Transverse colon (tissue), 4 donors: ENCODE results near the gene TXNDC11. TPM values are rescaled to one million over a fixed set of nuclear protein-coding genes. Genes with fewer than 3 reads are reported as not detected.
A peak's percentile ranks its signal among the peaks of the same experiment; 100 is the strongest.

Source experiments
- DNase-seq: peaks from one replicate; pipeline ENCODE4 v3.0.0-alpha.2; 2019
- H3K27ac ChIP-seq, 4 donors: fragments of 200-600 bp; sonication (generic); 2 replicates each; pipeline ENCODE4 v1.5.1; 2016 to 2018; ENCODE audit warnings: inconsistent platforms in 4 of 4
- H3K27me3 ChIP-seq: fragments of 200-600 bp; sonication (generic); 2 replicates; pipeline ENCODE4 v1.5.1; 2017; ENCODE audit warnings: inconsistent platforms
- H3K36me3 ChIP-seq, 4 donors: fragments of 200-600 bp; sonication (generic); 2 replicates each; pipeline ENCODE4 v1.5.1; 2017 to 2019; ENCODE audit warnings: inconsistent platforms in 4 of 4
- H3K4me1 ChIP-seq, 4 donors: fragments of 200-600 bp; sonication (generic); 2 replicates each; pipeline ENCODE4 v1.5.1; 2017 to 2020; ENCODE audit warnings: inconsistent platforms in 4 of 4
- H3K4me3 ChIP-seq, 4 donors: fragments of 200-600 bp; sonication (generic); 1 replicate in 1 of 4; 2 replicates in 3 of 4; pipeline versions ENCODE4 v1.5.1 to v1.6.1; 2017 to 2019; ENCODE audit warnings: inconsistent platforms in 4 of 4
- H3K9me3 ChIP-seq, 2 donors: fragments of 200-600 bp; sonication (generic); 2 replicates each; pipeline ENCODE4 v1.5.1; 2017 to 2019; ENCODE audit warnings: inconsistent platforms in 2 of 2
- CTCF ChIP-seq, 5 experiments: fragments of 200-600 bp in 3 of 5; fragments of 450-650 bp in 2 of 5; sonication (generic) in 3 of 5; IDR thresholded peaks; 1 replicate in 2 of 5; 2 replicates in 3 of 5; pipeline ENCODE4 v1.5.1; 2016 to 2017; ENCODE audit warnings: antibody characterized with exemption in 5 of 5, inconsistent platforms in 3 of 5, mild to moderate bottlenecking in 2 of 5, moderate library complexity in 1 of 5
- EP300 ChIP-seq: sonication (generic); formaldehyde crosslinking; IDR thresholded peaks from one replicate; pipeline ENCODE4 v1.6.1; 2017; ENCODE audit warnings: antibody characterized with exemption, low read depth
- POLR2A ChIP-seq: fragments of 450-650 bp; IDR thresholded peaks from one replicate; pipeline ENCODE4 v1.6.1; 2016; ENCODE audit warnings: antibody characterized with exemption, mild to moderate bottlenecking, moderate library complexity
- POLR2AphosphoS5 ChIP-seq, 3 donors: sonication (generic); formaldehyde crosslinking; IDR thresholded peaks; one replicate each; pipeline ENCODE4 v1.6.1; 2016; ENCODE audit warnings: antibody characterized with exemption in 3 of 3
- WGBS, 2 donors: methylation state at CpG; one replicate each; pipeline ENCODE4 v1.1.5; 2018; ENCODE audit warnings: low coverage in 1 of 2; 5-methylcytosine and 5-hydroxymethylcytosine counted together
- in situ Hi-C, 4 donors: fragments of 200-750 bp; cut with MboI; loops; one replicate each; pipeline versions ENCODE4 v1.15.0 to v1.15.1; 2017; ENCODE audit warnings: low sequenced_read_pairs in 3 of 4, low pct_ligation_motif_present in 1 of 4, low pct_unique_long_range_greater_than_20kb in 1 of 4
- intact Hi-C: fragments of 100-400 bp; cut with DNase I; formaldehyde crosslinking; loops from one replicate; pipeline ENCODE4 v1.15.1; 2023; ENCODE audit warnings: low total_unique reads
- total RNA-seq, 4 donors: library from RNA; depleted of rRNA; stranded (reverse); fragments of >200 nt; gene quantifications; one replicate each; pipeline ENCODE4 v1.1.0, GENCODE V29; 2016

TXNDC11 gene
- total RNA-seq, 4 donors from 2014 or later = 66.8 to 105 (median 71.1) TPM

DNA sequence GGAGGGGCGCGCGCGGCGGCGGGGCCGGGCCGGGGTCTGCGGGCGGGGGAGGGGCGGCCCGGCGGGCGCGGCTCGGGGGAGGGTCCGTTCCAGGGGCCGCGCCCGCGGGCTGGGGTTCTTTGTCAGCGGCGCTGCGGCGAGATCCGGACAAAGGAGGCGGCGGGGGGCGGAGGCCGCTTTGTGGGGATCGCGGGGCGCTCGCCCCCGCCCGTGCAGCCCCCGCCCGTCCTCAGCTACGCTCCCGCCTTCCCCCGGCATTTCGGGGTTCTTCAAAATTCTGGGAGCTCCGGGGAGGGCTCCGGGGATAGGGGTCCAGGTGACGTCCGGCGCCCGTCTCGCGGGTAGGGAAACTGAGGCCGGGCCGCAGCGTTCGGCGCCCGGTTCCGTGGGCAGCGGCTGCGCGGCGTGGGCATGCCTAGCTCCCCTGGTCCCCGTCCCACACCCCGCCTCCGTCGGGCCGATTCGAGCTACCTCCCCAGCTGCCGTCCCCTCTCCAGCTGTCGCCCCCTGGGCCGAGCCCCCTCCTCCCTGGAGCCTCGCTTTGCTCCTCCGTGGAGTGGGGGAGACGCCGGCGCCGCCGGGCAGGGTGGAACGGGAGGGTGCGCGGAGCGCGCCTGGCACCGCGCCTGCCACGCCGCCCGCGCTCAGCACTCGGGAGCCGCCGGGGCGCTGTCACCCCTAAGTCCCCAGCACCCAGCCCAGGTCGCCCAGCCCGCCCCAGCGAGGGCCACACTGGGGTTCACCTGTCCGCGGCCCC lies 73.9 kb downstream of the TXNDC11 start:
- in situ Hi-C loops = no loop called here
- peaks cover 12 to 52% (median 28%) of the 10 kb centered on the region in 4 donors for H3K4me1 ChIP-seq

DNA sequence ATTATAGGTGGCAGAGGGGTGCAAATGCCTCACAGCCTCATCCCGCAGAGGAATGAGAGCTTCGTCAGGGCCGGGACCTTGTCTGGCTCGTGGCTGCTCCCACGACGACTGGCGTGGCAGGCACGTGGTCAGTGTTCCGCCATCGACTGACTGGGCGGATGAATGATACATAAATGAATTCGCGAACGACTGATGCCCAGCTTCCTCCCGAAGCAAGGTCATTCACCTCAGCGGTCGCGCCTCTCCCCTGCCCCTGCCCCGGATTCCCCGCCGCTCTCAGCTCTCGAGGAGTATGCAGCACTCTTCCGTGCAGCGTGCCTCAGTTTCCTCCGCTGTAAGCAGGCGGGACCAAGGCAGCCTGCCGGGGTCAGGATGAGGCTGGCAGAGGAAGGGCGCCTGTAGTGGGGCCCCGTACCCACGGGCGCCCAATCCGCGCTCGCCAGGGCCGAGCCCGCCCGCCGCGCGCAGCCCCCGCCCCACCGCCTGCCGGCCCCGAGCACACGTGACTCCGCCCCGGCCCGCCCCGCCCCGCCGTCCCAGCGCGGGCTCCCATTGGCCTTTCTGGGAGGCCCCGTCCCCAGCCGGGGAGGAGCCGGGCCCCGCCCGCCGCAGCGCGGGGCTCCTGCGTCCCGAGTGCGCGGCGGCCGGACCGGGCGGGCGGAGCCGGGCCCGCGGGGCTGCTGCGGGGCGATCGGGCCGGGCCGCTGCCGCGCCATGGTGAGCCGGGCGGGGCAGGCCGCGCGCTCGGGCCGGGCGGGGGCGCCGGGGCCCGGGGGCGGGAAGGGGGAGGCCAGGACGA lies 74.6 kb downstream of the TXNDC11 start, which contains the start of gene SNN:
Gene SNN, plus strand, starts transcription at position 632 of the 799 bp plus-strand sequence. CDS start 7,605 bp downstream, outside the sequence.
- 18% methylated on average over 30 of the region's 93 CpGs; no CpG with 5 or more reads in 1 of the 2 donors for WGBS, 2 donors
- DNase-seq = peak; percentile 90
- intact Hi-C loops = no loop called here

More for the DNA sequence above, 73.9 kb downstream of the TXNDC11 start:
- WGBS, 2 donors = 3% methylated on average over 16 of the region's 97 CpGs; no CpG with 5 or more reads in 1 of the 2 donors
- H3K27me3 ChIP-seq = peaks cover 6% of the 10 kb centered on the region
- no peak for DNase-seq
- no peaks in the 10 kb centered on the region for H3K9me3 ChIP-seq
- intact Hi-C loops = no loop called here
- no peak for TF ChIP-seq POLR2A
- no peak for TF ChIP-seq CTCF (IDR thresholded peaks at IDR 0.05)
- TF ChIP-seq EP300 = no peak
- no peak for TF ChIP-seq POLR2AphosphoS5 (IDR thresholded peaks at IDR 0.05)
- H3K27ac ChIP-seq = peak overlapping the region; percentile 73 to 83 (median 76)
- H3K36me3 ChIP-seq = no peaks in the 10 kb centered on the region
- H3K4me3 ChIP-seq = peak overlapping the region; percentile 65 to 91 (median 78)

DNA sequence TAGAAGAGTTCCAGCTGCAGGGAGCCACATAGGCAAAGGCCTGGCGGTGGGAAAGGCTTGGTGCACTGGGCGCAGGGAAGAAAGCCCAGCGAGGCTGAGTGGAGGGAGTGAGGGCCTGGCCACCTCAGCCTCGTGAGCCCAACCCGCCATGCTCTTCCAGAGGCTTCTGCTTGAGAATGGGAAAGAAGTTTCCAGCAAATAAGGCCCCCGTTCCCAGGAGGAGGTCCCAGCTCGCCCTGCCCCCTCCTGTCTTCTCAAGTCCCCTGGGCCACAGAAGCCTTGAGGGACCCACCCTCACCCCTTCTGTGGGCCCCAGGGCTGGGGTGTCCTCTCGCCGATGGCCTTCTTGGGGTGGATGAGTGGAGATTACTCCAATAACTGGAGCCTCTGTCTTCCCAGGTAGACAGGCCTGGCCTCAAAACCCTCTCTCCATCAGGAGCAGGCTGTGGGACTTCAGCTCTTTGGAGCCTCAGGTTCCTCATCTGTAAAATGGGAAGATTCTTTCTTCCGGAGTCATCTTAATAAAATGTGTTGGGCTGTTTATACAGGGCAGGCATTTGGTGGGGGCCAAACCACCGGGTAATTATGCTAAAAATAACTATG lies 75.3 kb downstream of the TXNDC11 start:
- in situ Hi-C loops = no loop called here
- Histone ChIP-seq H3K27me3 (peaks cover 6% of the 10 kb centered on the region), H3K36me3 (no peaks in the 10 kb centered on the region), H3K27ac (no peak overlapping the region), H3K9me3 (no peaks in the 10 kb centered on the region), H3K4me1 (peaks cover 1 to 37% (median 19%) of the 10 kb centered on the region in 4 donors), H3K4me3 (peak overlapping the region in 1 of 4 donors; percentile 46)
- intact Hi-C loops = no loop called here
- no peak for TF ChIP-seq POLR2A
- no peak for TF ChIP-seq POLR2AphosphoS5 (IDR thresholded peaks at IDR 0.05)
- no peak for TF ChIP-seq CTCF (IDR thresholded peaks at IDR 0.05)
- no peak for TF ChIP-seq EP300
- 84% methylated on average over 11 of the region's 11 CpGs; no CpG with 5 or more reads in 1 of the 2 donors for WGBS, 2 donors
- no peak for DNase-seq

More for the DNA sequence above, 74.6 kb downstream of the TXNDC11 start, which contains the start of gene SNN:
- TF ChIP-seq CTCF (IDR thresholded peaks at IDR 0.05) (no peak), POLR2AphosphoS5 (IDR thresholded peaks at IDR 0.05) (no peak), EP300 (no peak), POLR2A (no peak)
- Histone ChIP-seq H3K27ac (peak within 1 kb of the TSS; percentile 73 to 83 (median 76)), H3K4me1 (peaks cover 8 to 44% (median 24%) of the 10 kb centered on the region in 4 donors), H3K4me3 (peak within 1 kb of the TSS; percentile 65 to 91 (median 78)), H3K27me3 (peaks cover 6% of the 10 kb centered on the region), H3K9me3 (no peaks in the 10 kb centered on the region), H3K36me3 (no peaks in the 10 kb centered on the region)
- in situ Hi-C loops = no loop called here
